ENCODE results near the gene RAB11FIP3.
"Not testable (repeated sequence)": the region's sequence is repeated elsewhere in the genome, so short reads cannot be mapped to it uniquely, and the experiment has no call there.

RAB11FIP3 gene

DNA sequence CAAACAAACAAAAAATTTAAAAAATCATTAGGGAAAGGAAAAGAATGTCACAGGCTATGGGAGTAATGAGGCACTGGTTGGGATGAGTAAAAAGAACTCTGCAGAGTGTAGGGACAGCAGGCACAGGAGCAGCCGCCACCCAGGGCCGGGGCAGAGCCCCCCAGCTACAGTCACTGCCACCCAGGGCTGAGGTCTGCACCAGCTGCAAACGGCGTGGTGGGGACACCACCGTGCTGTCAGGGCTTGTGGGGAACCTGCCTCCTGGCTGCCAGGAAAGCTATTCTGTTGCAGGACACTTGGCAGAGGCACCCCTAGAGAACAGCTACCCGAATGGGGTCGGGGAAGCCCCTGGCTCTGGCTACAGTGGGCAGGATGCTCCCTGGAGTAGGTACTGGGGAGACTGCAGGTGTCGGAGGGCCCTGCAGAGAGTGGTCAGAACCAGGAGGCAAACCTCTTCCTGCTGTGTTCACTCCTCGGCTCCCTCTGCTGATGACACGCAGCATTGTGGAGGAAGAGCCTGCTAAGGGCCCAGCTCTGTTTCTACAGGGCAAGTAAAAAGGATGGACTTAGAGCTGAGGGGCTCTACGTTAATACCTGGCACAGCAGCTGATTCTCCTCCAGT, 69.8 kb downstream of the RAB11FIP3 start:
- peak in 1 of 2 donors; percentile 7 for DNase-seq

GRCh38 chr16:496097-496886, 70.8 kb downstream of the RAB11FIP3 start:
- no peak for DNase-seq

DNA sequence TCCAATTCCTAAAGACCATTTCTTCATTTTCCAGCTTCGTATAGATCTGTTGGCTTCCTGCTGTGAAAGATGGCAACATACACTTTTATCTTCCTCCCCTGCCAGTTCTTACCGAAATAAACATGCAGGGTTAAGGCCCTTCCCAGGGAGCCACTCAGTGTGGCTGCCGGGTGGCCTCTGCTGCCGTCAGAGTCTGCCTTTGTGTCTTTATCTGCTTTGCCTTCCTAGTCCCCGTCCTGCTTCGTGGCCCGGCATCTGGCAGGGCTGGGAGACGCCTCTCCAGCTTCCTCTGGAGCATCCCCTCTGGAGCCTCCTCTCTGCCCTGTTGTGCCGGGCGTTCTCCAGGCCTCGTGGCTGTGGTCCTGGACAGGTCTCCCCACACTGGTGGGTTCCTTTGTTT, 71.8 kb downstream of the RAB11FIP3 start:
- DNase-seq = no peak

DNA sequence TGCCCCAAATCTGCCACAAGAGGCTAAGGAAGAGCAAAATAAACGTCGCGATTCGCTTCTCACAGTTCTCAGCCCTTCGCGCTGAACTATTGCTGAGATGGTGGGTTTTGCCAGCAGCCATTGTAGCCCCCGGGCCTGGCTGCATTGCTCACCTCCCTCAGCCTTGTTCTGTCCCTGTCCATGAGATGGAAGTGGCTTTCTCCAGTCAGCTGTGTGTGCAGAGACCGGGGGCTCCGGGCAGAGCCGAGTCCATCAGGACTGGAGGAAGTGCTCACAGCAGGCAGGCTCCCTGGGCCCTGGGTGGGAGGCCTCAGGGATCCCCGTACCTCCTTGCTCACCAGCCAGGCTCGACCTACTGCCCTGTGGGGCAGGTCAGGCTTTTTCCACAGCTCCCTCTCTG, 74.5 kb downstream of the RAB11FIP3 start:
- no peak for DNase-seq

GRCh38 chr16:500709-501108, 75.3 kb downstream of the RAB11FIP3 start:
- DNase-seq = no peak

- no peak for DNase-seq
Observed at GRCh38 chr16:502179-502943, 76.9 kb downstream of the RAB11FIP3 start.

DNA sequence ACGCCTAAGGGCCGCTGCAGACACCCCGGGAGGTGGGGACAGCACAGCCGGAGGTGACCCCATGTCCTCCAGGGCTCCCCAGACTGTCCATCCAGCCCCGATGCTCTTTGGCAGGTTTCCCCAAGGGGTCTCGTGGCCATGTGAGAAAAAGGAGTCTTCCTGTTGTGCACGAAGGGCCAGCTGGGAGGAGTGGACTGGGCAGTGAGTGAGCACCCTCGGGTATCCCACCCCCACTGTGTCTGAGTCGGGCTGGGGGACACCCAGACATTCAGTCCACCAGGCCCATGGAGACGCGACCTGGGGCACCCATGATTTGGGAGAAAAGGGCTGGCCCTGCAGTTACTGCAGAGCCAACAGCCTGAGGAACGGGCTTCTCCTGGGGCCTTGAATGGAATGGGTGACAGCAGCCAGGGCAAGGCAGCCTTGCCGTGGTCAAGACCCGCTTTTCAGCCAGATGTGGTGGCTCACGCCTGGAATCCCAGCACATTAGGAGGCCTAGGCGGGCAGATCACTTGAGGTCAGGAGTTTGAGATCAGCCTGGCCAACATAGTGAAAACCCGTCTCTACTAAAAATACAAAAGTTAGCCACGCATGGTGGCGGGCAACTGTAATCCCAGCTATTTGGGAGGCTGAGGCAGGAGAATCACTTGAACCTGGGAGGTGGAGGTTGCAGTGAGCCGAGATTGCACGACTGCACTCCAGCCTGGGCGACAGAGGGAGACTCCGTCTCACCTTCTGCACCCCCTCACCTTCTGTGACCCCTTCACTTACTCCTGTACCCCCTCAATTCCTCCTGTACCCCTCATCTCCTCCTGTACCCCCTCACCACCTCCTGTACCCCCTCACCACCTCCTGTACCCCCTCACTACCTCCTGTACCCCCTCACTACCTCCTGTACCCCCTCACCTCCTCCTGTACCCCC, 78.0 kb downstream of the RAB11FIP3 start:
- DNase-seq = no peak

DNA sequence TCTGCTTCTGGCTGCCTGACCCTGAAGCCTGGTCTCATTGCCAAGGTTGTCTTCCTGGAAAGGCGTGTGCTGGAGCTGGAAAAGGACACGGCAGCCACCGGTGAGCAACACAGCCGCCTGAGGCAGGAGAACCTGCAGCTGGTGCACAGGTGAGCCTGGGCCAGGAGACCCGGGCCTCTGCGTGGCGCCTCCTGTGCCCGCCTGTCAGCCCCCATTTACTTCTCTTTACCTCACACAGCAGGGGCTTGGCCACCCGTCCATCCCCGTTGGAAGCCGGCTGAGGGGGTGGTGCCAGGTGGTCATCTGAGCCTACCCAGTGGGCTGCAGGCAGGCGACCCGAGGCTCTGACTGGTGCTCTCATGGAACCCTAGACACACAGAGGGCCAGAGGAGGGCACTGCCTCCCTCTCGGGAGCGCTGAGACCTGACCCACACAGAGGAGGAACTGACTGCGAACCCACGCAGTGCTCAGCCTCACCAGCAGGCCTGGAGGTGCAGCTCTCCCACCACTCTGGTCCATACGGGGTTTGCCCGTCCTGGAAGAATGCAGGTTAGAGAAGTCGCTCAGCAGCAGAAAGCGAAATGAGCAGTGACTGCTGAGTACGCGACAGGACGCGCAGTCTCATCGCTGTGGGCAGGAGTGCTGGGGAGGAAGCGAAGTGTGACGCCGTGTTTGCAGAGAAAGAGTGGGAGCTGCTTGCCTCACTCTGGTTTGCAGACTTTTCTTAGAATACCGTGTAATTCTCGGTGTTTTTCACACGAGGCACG, 80.2 kb downstream of the RAB11FIP3 start:
- DNase-seq = no peak

DNA sequence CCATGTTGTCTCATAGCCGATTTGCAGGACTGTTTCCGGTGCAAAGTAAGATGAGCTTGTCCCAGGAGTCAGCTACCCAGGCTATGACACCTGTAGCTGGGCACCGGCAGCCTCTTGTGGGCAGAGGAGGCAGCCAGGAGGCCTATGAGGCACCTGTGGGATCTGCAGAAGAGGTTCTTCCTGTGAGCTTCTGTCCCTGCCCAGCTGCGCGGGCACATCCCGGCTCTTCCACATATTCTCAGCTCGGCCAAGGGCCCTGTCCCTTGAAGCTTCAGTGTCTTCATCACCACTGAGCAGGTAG, 80.7 kb downstream of the RAB11FIP3 start:
- no peak for DNase-seq

- not testable (repeated sequence) for DNase-seq
Observed at GRCh38 chr16:507527-507926, 82.1 kb downstream of the RAB11FIP3 start.

DNA sequence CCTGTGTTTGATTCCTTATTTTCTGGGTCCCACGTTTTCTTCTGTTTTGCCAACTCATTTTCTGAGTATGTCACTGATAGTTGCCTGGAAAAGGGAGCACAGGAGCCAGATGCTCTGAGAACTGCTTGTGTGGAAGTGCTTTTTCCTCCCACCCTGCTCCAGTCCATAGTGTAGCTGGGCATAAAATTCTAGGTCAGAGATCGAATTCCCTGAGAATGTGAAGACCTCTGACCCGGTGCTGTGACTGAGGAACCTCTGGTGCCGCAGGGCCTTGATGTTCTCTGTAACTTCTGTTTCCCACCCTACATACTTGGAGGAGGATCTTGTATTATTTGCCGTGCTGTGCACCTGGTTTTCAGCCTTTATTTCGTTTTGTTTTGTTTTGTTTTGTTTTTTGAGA, 82.5 kb downstream of the RAB11FIP3 start:
- DNase-seq = no peak

DNA sequence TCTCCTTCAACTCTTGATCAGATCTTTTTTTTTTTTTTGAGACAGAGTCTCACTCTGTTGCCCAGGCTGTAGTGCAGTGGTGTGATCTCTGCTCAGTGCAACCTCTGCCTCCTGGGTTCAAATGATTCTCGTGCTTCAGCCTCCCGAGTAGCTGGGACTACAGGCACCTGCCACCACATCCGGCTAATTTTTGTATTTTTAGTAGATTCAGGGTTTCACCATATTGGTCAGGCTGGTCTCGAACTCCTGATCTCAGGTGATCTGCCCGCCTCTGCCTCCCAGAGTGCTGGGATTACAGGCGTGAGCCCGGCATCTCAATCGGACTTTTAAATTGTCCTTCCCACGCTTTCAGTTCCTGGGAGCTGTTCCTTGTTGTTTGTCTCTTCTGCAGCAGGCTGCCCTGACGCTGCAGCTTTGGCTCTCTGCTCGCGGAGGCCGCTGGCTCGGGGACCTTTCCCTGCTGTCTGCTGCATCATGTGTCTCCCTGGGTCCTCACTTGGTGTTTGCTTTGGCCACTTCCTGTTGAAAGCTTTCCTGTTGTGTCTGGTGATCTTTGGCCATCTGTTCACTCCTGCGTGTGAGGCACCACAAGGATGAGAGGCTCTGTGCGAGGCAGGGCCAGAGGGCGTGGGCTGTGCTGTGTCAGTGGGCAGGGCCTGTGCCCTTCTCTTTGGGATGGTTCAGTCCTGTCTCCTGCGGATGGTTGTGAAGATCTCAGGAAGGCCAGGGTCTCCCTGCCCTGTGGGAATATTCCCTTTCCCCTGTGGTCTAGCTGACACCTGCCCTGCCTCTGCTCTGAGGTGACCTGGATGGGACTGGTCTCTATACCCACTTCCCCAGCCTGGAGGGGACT, 83.7 kb downstream of the RAB11FIP3 start:
- DNase-seq = no peak

- DNase-seq = no peak
Observed at GRCh38 chr16:510066-510825, 84.8 kb downstream of the RAB11FIP3 start.

- DNase-seq = no peak
Observed at GRCh38 chr16:512802-513201, 87.4 kb downstream of the RAB11FIP3 start.

- no peak for DNase-seq
Observed at GRCh38 chr16:513950-514349, 88.5 kb downstream of the RAB11FIP3 start.

GRCh38 chr16:515175-515938, 89.9 kb downstream of the RAB11FIP3 start:
- no peak for DNase-seq

- DNase-seq = no peak
Observed at GRCh38 chr16:515939-516226, 90.4 kb downstream of the RAB11FIP3 start.

DNA sequence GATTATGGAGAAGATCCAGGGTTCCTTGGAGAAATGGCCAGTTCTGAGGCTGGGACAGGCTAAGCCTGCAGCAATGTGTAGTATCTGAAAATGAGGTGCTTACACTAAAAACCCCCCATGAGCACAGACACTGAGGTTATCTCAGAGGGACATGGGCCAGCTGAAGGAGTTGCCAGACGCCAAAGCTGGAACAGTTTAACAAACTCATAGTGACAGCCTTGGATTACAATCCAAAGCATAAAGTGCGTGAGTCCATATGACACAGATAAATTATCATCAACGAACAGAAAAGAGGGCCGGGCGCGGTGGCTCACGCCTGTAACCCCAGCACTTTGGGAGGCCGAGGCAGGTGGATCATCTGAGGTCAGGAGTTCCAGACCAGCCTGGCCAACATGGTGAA, 90.9 kb downstream of the RAB11FIP3 start:
- no peak for DNase-seq

DNA sequence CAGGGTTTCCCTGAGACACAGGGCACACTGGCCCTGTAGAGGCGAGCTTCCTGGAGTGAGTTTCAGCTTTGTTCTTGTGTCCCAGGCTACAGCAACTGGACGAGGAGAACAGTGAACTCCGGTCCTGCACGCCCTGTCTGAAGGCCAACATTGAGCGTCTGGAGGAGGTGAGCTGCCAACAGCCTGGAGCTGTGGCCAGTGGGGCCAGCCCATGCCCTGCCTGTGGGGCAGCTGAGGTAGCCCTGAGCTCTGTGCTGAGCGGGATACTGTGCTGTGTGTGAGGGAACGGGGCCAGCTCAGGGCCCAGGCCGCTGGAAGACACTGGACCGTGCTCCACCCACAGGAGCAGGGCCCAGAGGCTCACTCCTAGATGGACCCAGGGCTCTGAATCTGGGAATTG, 93.4 kb downstream of the RAB11FIP3 start:
- DNase-seq = no peak

- DNase-seq = no peak
Observed at GRCh38 chr16:519425-519824, 94.0 kb downstream of the RAB11FIP3 start.

Measured in CD4-positive, alpha-beta T cell treated with Interleukin-4 for 1 hour (primary cell).